Activated naive CD4-positive, alpha-beta T cell treated with anti-CD3 and anti-CD28 coated beads, Interleukin-2, amount 50 U/mL, for 16 hours (primary cell): Measurements from ENCODE around the gene NDUFC2.

Experiments
- DNase-seq: peaks from one replicate; pipeline ENCODE4 v3.0.0-alpha.2; 2020

Gene NDUFC2

GRCh38 chr11:78025378-78025777 lies 54.3 kb downstream of the NDUFC2 start:
- no peak for DNase-seq

- DNase-seq, result no peak
Measured at GRCh38 chr11:78023426-78023825, 56.2 kb downstream of the NDUFC2 start.

GRCh38 chr11:78022397-78023396 lies 57.0 kb downstream of the NDUFC2 start, which contains the start of gene KCTD14:
Gene KCTD14, minus strand, starts transcription at chr11:78023276. Its CDS starts 27 bp downstream, at chr11:78023249.
- DNase-seq, result no peak

DNA sequence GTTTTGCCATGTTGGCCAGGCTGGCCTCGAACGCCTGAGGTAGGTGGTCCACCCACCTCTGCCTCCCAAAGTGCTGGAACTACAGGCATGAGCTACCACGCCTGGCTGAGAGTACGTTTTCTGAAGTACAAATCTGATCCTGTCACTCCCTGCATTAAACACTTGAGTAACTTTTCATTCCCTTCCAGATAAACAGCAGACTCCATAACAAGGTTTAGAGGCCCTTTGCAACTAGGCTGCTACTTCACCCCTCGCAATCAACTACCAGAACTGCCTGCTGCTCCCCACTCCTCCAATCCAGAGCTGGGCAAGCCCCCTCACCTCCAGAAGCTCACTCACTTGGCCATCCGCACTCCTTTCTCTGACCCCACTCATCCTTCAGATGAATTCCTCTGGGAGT lies 58.1 kb downstream of the NDUFC2 start:
- DNase-seq, result no peak

DNA sequence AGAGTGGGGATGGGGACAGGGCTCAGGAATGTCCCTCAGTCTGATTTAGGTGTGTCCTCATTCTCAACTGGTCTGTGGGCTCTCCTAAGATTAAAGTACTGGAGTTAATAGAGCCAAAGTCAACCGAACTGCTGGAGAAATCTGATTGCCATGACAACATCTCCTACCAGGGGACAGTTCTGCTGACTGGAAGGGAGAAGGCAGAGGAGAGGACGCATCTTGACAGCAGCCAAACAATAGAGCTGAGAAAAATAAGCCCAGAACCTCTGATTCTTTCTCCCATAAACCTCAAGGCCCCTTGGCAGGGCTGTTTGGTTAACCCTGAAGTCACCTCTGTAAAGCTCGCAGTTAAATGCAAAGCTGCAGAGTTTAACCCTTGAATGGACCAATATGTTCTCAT lies 59.4 kb downstream of the NDUFC2 start:
- no peak for DNase-seq

- no peak for DNase-seq
Measured at GRCh38 chr11:78019808-78020207, 59.9 kb downstream of the NDUFC2 start.
